ENCODE data around the gene ATXN7L3. TPM values are rescaled to one million over a fixed set of nuclear protein-coding genes. Genes with fewer than 3 reads are reported as not detected.
A peak's percentile ranks its signal among the peaks of the same experiment; 100 is the strongest.

The ATXN7L3 gene
- total and polyA plus RNA-seq, 9 of the 15 experiments (the other 6 are each of a cell fraction or from before 2014, with no cell fraction given), result 0.62 to 66.1 (median 33.2) TPM

GRCh38 chr17:44220213-44221083 is 20.8 kb upstream of the ATXN7L3 start (continued):
- TF ChIP-seq THRA (IDR thresholded peaks at IDR 0.05), result no peak
- peak; percentile 58; the same call in 1 of the 2 replicates for TF ChIP-seq THAP12 (CRISPR knock-in tag; IDR thresholded peaks at IDR 0.05)
- TF ChIP-seq ZNF12 (CRISPR knock-in tag; IDR thresholded peaks at IDR 0.05), result 0 out of 2 replicates have a peak, but pooled peaks have one; percentile 29
- TF ChIP-seq ADNP (tag; IDR thresholded peaks at IDR 0.05), result no peak
- TF ChIP-seq ZNF785 (CRISPR knock-in tag; IDR thresholded peaks at IDR 0.05), result 0 out of 2 replicates have a peak, but pooled peaks have one; percentile 20
- peak; percentile 91 for TF ChIP-seq REST (IDR thresholded peaks at IDR 0.05; ENCODE audit: borderline replicate concordance)
- TF ChIP-seq REST (CRISPR knock-in tag; IDR thresholded peaks at IDR 0.05; ENCODE audit: low read depth), result no peak
- no peak for TF ChIP-seq CCAR2 (IDR thresholded peaks at IDR 0.05; ENCODE audit: low read depth, low read length)
- TF ChIP-seq VEZF1 (CRISPR knock-in tag; IDR thresholded peaks at IDR 0.05), result no peak
- no peak for TF ChIP-seq ZEB2 (IDR thresholded peaks at IDR 0.05)
- TF ChIP-seq MAZ (CRISPR knock-in tag; conservative IDR thresholded peaks at IDR 0.05 in 1 of 2, IDR thresholded peaks at IDR 0.05 in 1 of 2), result peak in 1 of 2 experiments; percentile 52; a peak in 2 of 4 replicates
- peak; percentile 54; the same call in 1 of the 2 replicates for TF ChIP-seq PHF8 (IDR thresholded peaks at IDR 0.05; ENCODE audit: borderline replicate concordance, low read length)
- 0 out of 2 replicates have a peak, but pooled peaks have one; percentile 45 for TF ChIP-seq MTA3 (IDR thresholded peaks at IDR 0.05; ENCODE audit: borderline replicate concordance)

Measured in K562 (cell line).